Measurements from ENCODE around the gene C5orf15. TPM values are rescaled to one million over a fixed set of nuclear protein-coding genes. Genes with fewer than 3 reads are reported as not detected.

Gene C5orf15
- total and polyA plus RNA-seq, 9 of the 15 experiments (the other 6 are each of a cell fraction or from before 2014, with no cell fraction given) = 23.3 to 50.7 (median 35.5) TPM

DNA sequence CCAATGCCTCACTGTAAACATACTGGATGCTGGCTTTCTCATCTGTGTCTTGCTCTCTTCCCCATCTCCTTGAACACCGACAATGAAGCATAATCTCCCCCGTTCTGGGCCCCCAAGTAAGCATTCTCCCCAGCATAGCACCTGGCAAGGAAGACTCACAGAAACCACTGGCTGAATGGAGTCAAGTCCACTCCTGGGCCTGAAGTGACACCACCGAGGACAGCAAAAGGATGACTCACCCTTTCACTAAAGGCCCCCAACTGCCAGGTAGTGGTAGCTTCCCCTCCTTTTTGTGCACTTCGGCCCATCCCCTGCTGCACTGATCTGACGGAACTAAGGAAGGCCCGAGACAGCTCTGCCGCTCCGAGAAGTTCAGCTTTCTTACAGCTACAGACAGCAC lies 26.9 kb upstream of the C5orf15 start:
- Histone ChIP-seq H2AFZ (ENCODE audit: low read depth, low read length) (no peak overlapping the region), H3K4me1 (replicated peaks in 1 of 2; ENCODE audit: control insufficient read depth in 2 of 2, insufficient read depth in 2 of 2, low read length in 2 of 2) (peaks cover 18 to 23% of the 10 kb centered on the region in 2 experiments), H3K36me3 (ENCODE audit: control insufficient read depth, insufficient read depth, low read length) (peaks cover 63% of the 10 kb centered on the region), H3K4me3 (no peak overlapping the region), H3K9me3 (replicated peaks; ENCODE audit: control insufficient read depth, insufficient read depth, low read depth, low read length) (no peaks in the 10 kb centered on the region), H3K27me3 (ENCODE audit: control insufficient read depth in 2 of 2, insufficient read depth in 2 of 2, low read length in 2 of 2) (no peaks in the 10 kb centered on the region), H3K79me2 (ENCODE audit: control insufficient read depth, insufficient read depth, low read length) (peaks cover 97% of the 10 kb centered on the region), H4K20me1 (replicated peaks; ENCODE audit: control insufficient read depth, insufficient read depth, low read length) (peaks cover 73% of the 10 kb centered on the region), H3K27ac (ENCODE audit: extremely low read depth, low read depth, low read length) (peak overlapping the region; percentile 42; the same call in 2 of the 3 replicates), H3K4me2 (ENCODE audit: insufficient read depth, low read length) (peak overlapping the region; percentile 44), H3K9me1 (ENCODE audit: control insufficient read depth, insufficient read depth, low read length) (peaks cover 19% of the 10 kb centered on the region), H3K9ac (ENCODE audit: insufficient read depth in 1 of 2, low read depth in 2 of 2, low read length in 2 of 2) (peak overlapping the region in 1 of 2 experiments; percentile 39; a peak in 1 of 4 replicates)
- BruUV-seq (replicated peaks) = no TSS peak
- FAIRE-seq (peak; percentile 44), ATAC-seq (peak; percentile 68), DNase-seq (ENCODE audit: extremely low read depth in 1 of 4, low spot score in 3 of 4) (peak; percentile 43 to 52 (median 49))
- 35% methylated on average over 8 of the region's 8 CpGs for WGBS (ENCODE audit: insufficient coverage, low coverage, missing lambda C conversion rate)
- TF ChIP-seq PRDM10 (IDR thresholded peaks at IDR 0.05; ENCODE audit: partially characterized antibody) (peak; percentile 88), SMARCA4 (IDR thresholded peaks at IDR 0.05) (0 out of 2 replicates have a peak, but pooled peaks have one; percentile 18), HLTF (IDR thresholded peaks at IDR 0.05) (no peak), NCOA1 (IDR thresholded peaks at IDR 0.05; ENCODE audit: low read depth) (no peak), DPF2 (IDR thresholded peaks at IDR 0.05) (peak; percentile 38; the same call in 1 of the 2 replicates), ARID1B (IDR thresholded peaks at IDR 0.05) (peak; percentile 26; the same call in 1 of the 2 replicates), FOSL1 (tag; conservative IDR thresholded peaks at IDR 0.05) (peak; percentile 50), KDM5B (IDR thresholded peaks at IDR 0.05; ENCODE audit: insufficient replicate concordance, low read depth, low read length) (no peak), ZBTB26 (CRISPR knock-in tag; IDR thresholded peaks at IDR 0.05) (no peak), TFAP4 (CRISPR knock-in tag; IDR thresholded peaks at IDR 0.05; ENCODE audit: borderline replicate concordance) (no peak), JUN (IDR thresholded peaks at IDR 0.05; ENCODE audit: borderline replicate concordance, low read depth, low read length) (peak; percentile 63), JUN (CRISPR knock-in tag; IDR thresholded peaks at IDR 0.05; ENCODE audit: borderline replicate concordance) (no peak), JUND (IDR thresholded peaks at IDR 0.05; ENCODE audit: borderline replicate concordance, low read depth, low read length) (peak; percentile 91), JUND (tag; IDR thresholded peaks at IDR 0.05; ENCODE audit: borderline replicate concordance, low read depth, low read length) (peak; percentile 70; the same call in 1 of the 3 replicates)
- TF ChIP-seq, protein P1, sequence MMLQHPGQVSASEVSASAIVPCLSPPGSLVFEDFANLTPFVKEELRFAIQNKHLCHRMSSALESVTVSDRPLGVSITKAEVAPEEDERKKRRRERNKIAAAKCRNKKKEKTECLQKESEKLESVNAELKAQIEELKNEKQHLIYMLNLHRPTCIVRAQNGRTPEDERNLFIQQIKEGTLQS (IDR thresholded peaks at IDR 0.05) = peak; percentile 92
- TF ChIP-seq, protein P1 (CRISPR knock-in tag; conservative IDR thresholded peaks at IDR 0.05) = no peak
- CTCF ChIA-PET (ENCODE audit: low intra/inter-chr PET ratio) = no interaction called here
- intact Hi-C loops (cut with micrococcal nuclease) = no loop called here
- in situ Hi-C loops (cut with MboI) = no loop called here
- POLR2A ChIA-PET = interaction anchor here (0.7 kb wide), 1 partner anchor 9 kb away, joined by 4 read pairs; no protein-coding TSS in a partner anchor

Measured in K562 (cell line).